ENCODE data around the gene GHITM.

DNA sequence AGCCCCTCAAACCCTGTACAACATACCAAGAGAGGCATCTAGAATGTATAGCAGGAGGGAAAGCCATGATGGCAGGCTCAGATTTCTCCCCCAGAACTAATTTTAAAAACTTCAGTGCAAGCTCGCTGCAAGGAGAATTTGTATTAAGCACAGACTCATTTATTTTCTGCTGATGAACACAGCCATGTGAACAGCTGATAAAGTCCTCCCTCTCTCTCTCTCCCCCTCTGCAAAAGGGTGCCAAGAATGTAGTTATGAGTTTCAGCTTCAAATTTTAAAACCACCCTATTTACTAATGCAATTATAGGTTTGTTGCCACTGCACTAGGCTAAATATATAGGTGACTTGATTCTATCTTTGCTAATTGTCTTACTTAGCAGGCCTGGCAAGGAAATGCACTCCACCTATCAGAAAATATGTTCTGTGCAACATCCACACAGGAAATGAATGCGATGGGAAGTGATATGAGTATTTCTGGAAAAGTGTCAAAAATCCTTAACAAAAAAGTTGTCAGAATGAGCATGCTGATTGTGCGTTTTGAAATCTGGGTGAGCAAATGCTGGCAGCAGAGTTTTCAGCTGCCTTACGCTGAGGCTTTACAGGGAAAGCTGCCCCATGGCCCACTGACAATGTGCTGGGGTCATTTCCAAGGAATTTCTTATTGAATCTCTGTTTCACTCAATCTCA, 43.4 kb upstream of the GHITM start:
- TF ChIP-seq, protein P1, sequence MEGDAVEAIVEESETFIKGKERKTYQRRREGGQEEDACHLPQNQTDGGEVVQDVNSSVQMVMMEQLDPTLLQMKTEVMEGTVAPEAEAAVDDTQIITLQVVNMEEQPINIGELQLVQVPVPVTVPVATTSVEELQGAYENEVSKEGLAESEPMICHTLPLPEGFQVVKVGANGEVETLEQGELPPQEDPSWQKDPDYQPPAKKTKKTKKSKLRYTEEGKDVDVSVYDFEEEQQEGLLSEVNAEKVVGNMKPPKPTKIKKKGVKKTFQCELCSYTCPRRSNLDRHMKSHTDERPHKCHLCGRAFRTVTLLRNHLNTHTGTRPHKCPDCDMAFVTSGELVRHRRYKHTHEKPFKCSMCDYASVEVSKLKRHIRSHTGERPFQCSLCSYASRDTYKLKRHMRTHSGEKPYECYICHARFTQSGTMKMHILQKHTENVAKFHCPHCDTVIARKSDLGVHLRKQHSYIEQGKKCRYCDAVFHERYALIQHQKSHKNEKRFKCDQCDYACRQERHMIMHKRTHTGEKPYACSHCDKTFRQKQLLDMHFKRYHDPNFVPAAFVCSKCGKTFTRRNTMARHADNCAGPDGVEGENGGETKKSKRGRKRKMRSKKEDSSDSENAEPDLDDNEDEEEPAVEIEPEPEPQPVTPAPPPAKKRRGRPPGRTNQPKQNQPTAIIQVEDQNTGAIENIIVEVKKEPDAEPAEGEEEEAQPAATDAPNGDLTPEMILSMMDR (IDR thresholded peaks at IDR 0.05), result no peak
- TF ChIP-seq ZFX (IDR thresholded peaks at IDR 0.05; ENCODE audit: borderline replicate concordance), result no peak

All from 22Rv1 (cell line).